Astrocyte (in vitro differentiated cells and primary cell): ENCODE data around the gene COBL.

Experiments used
- CTCF ChIP-seq: IDR thresholded peaks from 2 replicates; pipeline ENCODE4 v1.5.1; 2011; ENCODE audit warnings: low read depth, mild to moderate bottlenecking, inconsistent platforms, low read length, moderate library complexity; ENCODE audit not compliant: insufficient read depth
- EZH2 ChIP-seq: IDR thresholded peaks from 2 replicates; pipeline ENCODE4 v1.6.1; 2012; ENCODE audit warnings: mild to moderate bottlenecking, low read length, inconsistent platforms; ENCODE audit not compliant: insufficient read depth

- no peak for TF ChIP-seq CTCF
- TF ChIP-seq EZH2, result no peak
Observed at GRCh38 chr7:51280156-51280555, 36.5 kb downstream of the COBL start.
